ENCODE results near the gene CADPS.

The CADPS gene

GRCh38 chr3:62557983-62558382, 317.2 kb downstream of the CADPS start:
- no peak for DNase-seq (ENCODE audit: low read depth)

DNA sequence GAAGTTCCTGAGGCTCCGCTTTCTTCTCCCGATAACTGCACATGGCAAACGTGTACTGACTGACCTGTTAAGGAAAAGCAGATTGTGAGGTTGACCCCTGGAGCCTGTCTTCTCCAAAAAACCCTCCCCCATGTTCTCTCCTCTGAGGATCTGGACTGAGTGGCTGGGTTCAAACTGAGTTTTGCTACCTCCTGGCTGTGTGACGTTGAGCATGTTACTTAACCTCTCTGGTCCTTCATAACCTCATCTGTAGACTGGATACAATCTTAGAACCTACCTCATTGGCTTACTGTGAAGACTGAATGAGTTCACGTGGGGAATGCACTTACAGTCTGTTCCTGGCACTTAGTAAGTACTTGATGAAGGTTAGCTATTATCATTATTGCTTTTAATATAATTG, 317.8 kb downstream of the CADPS start:
- DNase-seq (ENCODE audit: low read depth) = no peak

DNA sequence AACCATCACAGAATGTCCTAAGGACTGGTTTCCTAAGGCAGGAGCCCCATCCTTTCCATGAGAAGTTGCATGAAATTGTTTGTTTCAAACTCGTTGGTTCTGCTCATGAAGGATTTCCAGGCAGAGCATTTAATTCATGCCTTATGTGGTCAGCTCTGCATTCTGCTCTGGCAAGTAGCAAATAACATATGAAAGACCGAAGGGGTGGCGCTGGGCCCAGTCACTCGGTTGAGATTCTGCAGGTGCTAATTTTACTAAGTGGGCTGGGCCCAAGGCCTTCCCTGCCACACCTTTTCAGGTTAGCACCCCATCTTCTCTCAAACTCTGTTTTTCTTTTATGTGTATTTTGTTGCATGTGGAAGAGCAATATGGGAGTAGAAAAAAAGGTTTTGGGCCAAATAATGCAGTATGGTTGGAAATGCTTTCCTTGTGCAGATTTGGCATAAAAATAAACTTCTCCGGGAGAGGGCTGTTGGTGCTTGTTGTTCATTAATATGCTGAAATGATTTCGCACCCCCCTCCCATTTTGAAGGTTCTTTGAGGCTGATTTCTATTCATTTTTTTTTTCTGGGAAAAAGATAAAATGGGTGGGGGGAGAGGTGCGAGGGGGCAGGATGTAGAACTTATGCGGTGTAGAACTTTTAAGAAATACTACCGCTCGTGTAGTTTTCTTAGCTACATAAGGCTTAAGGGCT, 318.9 kb downstream of the CADPS start:
- DNase-seq (ENCODE audit: low read depth) = no peak

DNA sequence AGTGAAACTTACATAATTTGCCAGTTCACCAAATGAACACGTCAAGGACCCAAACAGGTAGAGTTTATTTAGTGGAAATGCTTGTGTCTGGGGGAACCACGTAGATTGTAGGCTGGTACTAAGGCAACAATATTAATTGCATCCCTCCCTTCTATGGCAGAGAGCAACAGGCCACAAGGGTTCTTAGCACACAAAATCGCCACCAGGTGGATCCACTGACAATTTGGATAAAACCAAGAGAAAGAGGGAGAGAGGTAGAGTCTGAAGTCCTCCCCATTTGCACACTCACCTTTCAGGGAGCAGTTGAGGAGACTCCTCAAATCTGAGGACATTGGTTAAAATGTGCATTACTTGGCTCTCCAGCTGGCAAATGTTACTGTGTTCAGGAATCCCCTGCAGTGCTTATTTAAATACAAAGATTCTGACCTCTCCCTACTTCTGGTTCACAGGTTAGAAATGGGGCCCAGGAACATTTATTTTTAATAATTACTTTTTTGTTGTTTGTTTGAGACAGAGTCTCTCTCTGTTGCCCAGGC, 320.9 kb downstream of the CADPS start:
- DNase-seq (ENCODE audit: low read depth) = no peak

GRCh38 chr3:62553811-62554210, 321.4 kb downstream of the CADPS start:
- DNase-seq (ENCODE audit: low read depth) = no peak

- DNase-seq (ENCODE audit: low read depth) = no peak
These were observed 323.7 kb downstream of the CADPS start for GRCh38 chr3:62551556-62551955.

GRCh38 chr3:62550439-62550838, 324.8 kb downstream of the CADPS start:
- DNase-seq (ENCODE audit: low read depth) = no peak

- DNase-seq (ENCODE audit: low read depth) = no peak
These were observed 326.5 kb downstream of the CADPS start for GRCh38 chr3:62548528-62549205.

- DNase-seq (ENCODE audit: low read depth) = no peak
These were observed 328.9 kb downstream of the CADPS start for GRCh38 chr3:62546266-62546665.

GRCh38 chr3:62542185-62542584, 333.0 kb downstream of the CADPS start:
- DNase-seq (ENCODE audit: low read depth) = no peak

- DNase-seq (ENCODE audit: low read depth) = no peak
These were observed 335.5 kb downstream of the CADPS start for GRCh38 chr3:62539762-62540161.

DNA sequence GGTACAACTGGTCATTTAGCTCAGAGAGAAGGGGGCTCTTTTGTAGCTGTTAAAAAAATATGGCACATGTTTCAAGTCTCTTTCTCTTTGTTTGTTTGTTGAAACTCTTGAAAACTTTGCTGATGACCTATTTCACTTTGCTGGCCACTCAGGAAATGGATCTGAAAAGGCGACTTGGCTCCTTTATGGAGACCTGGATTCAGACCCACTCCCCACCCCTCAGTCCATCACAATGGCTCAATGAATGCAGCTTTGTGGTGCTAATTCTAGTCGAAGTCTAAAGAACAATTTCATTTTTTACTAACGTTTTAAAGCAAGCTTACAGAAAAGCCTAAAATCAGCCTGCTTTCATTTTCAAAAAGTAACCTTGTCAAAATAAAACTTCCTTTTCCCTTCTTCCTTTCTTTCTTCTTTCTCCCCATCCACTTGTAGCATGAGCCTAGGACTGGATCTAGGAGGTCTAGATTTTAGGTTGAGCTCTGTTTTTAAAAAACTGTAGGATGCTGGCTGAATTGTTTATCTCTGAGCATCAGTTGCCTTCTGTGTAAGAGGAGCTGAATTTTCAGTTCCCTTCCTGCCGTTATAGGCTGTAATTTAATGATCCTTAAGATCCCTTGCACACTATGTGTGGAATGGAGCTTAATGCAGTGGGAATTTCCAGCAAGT, 336.4 kb downstream of the CADPS start:
- DNase-seq (ENCODE audit: low read depth) = no peak

- no peak for DNase-seq (ENCODE audit: low read depth)
These were observed 340.9 kb downstream of the CADPS start for GRCh38 chr3:62534326-62534725.

DNA sequence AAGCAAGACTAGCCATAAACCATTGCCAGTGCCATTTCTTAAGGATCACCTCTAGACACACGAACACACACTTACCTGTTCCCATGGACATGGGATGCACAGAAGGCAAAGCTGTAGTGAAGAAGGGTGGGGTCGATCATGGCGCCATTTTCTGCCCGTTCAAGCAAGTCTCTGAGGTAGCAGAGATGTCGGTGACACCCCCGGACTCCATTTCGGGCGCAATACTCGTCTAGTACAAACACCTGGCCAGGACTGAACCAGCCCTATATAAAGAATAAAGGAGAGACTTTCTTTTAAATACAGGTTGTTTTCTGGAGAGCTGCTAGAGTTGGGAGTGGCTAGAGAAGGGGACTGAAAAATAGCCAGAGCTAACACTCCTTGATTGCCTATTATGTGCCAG, 342.4 kb downstream of the CADPS start:
- no peak for DNase-seq (ENCODE audit: low read depth)

- DNase-seq (ENCODE audit: low read depth) = no peak
These were observed 343.2 kb downstream of the CADPS start for GRCh38 chr3:62531981-62532380.

DNA sequence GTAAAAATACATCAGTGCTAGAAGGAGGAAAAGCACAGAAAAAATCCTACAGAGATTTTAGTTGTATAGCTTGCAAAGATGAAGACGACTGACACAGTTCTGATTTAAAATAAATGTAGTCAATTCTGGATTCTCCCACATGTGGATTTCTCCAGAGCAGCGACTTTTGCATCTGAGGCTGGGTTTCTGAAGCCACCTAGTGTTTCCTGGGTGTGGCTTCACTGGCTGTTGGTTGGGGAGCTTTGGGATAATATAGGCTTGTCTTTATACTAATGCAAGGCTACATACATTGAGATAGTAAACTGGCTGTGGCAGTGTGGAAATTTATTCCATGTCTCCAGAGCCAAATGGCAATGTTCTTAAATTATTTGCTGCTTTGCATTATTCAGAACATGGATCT, 343.7 kb downstream of the CADPS start:
- no peak for DNase-seq (ENCODE audit: low read depth)

DNA sequence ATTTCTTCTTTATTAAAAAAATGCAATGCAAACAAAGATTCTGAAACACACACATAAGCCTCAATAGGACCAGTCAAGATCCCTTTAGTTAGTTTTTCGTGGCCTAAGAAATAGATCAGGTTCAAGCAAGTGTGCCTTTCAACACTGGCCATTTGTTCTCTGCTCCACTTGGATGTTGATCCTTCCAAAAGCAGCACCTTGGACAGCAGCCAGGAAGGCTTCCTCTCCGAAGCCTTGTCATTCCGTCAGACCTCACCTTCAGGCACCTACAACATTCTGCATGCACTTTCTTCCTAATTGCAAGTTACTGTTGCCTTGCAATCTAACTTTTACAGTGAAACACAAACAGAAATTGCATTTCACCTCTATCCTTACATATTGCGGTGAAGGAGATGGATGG, 346.0 kb downstream of the CADPS start:
- DNase-seq (ENCODE audit: low read depth) = no peak

- no peak for DNase-seq (ENCODE audit: low read depth)
These were observed 347.7 kb downstream of the CADPS start for GRCh38 chr3:62527474-62527873.

DNA sequence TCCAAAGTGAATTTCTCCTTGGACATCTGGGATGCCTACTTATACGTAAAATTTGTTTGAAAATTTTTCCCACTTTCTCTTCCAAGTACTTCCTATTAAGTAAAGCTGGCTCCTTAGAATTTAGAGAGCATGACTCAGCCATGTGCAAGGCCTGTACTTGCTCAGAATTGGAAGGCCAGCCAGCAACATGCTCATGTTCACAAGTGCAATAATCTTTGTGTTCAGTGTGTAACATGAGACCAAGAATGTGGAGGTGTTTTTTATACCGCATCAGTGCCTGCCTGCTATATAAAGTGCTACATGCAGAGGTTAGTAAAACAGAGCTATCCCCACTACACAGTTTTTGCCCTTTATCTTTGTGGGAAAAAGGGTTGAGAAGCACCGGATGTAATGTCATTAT, 349.9 kb downstream of the CADPS start:
- no peak for DNase-seq (ENCODE audit: low read depth)

DNA sequence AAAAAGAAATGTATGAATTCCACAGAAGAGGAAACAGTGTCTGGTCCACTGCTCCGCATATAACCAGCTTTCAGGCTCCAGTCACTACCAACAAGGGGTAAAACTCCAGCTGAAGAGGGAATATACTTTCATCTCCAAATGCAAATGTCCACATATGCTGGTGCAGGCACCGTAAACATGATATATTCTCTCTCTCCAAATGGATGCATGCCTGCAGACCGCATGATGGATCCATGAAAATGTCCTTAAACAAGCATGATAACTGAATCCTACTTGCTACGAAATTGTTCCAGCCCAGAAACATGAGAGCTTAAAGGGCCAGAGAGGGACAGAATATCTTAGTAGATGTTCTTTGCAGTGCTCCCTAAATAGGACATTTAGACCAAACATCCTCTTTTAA, 351.5 kb downstream of the CADPS start:
- no peak for DNase-seq (ENCODE audit: low read depth)

DNA sequence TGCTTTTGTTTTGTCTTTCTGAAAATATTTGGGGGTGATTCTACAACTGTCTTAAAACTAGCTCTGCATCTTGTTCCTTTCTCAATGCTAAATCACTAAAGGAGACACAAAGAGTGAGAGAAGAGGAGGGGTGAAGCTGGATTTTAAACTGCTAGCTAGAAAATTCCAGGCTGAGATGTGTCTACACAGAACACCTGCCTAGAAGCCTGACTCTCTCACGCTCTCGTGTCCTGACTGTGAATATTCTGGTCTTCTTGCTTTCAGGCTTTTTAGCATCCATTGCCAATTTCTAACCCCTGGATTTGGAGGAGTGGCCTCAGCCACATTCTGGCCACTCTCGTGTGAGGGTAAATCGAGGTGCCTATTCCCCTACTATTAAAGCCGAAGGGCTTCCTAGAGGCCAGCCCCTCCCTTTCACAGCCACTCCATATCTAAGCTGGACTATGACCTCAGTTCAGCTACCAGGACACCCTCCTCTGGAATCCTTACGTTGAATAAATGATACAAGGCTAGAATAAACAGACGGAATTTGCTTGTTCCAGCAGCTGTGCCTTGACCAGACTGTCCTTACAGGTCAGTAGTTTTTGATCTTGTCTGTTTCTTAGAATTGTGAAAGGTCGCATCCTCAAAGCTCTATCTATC, 353.6 kb downstream of the CADPS start:
- no peak for DNase-seq (ENCODE audit: low read depth)

DNA sequence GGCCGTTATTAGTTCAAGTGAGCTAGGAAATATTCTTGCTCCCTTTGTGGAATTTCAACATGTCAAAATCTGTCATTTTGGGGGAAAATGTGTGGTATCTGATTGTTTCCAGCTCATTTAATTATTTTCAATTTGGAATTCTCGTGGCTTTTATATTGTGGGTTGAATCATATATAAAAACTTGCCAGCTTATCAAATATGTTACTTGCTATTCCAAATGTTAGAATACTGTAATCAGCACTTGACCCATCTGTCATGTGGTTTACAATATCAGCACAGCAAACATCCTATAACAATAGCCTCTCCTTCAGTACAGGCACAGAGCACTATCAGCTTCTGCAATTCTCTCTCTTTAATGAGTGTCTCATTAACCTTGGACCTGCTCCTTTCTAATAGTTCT, 371.7 kb downstream of the CADPS start:
- DNase-seq (ENCODE audit: low read depth) = no peak
